GM12878 (cell line): ENCODE results near the gene LONRF2. TPM values are rescaled to one million over a fixed set of nuclear protein-coding genes. Genes with fewer than 3 reads are reported as not detected.

Experiments used
- ATAC-seq: fragments of 200-7000 bp; cut with Tn5 transposase; 3 replicates; pipeline ENCODE4 v1.9.1; 2020; ENCODE audit warnings: mild to moderate bottlenecking, moderate library complexity
- BruUV-seq: library from RNA; stranded (reverse); fragments of 400-500 nt; replicated peaks from 2 replicates; lab custom pipeline; 2021; lab: Mats Ljungman, UMichigan
- CTCF ChIA-PET: fragments of 300-600 bp; sonication (Branson Sonifier 250); formaldehyde crosslinking; extraction: SDS; loops from one replicate; lab custom pipeline; 2021; ENCODE audit warnings: inconsistent platforms; lab: Yijun Ruan, JAX
- POLR2A ChIA-PET: fragments of 350-600 bp; formaldehyde crosslinking; extraction: SDS; loops from one replicate; lab custom pipeline; 2021; ENCODE audit warnings: inconsistent platforms; lab: Charles Lee
- RAD21 ChIA-PET: fragments of 300-600 bp; sonication (Branson Sonifier 250); formaldehyde crosslinking; loops from one replicate; lab custom pipeline; 2023; ENCODE audit warnings: antibody characterized with exemption; ENCODE audit not compliant: unreplicated experiment; lab: Charles Lee
- SMC1A ChIA-PET: fragments of 300-600 bp; sonication (Branson Sonifier 250); formaldehyde crosslinking; loops from one replicate; lab custom pipeline; 2023; ENCODE audit not compliant: unreplicated experiment, uncharacterized antibody; lab: Charles Lee
- DNase-seq: peaks from one replicate; pipeline ENCODE4 v3.0.0-alpha.2; 2011; ENCODE audit warnings: low read depth, low spot score
- FAIRE-seq: peaks from 3 replicates; lab custom pipeline; 2011; peaks lifted over from hg19 to GRCh38; lab: Jason Lieb, UNC
- H2AFZ ChIP-seq: 2 replicates; pipeline ENCODE4 v1.6.0; 2011; ENCODE audit warnings: low read depth, low read length, control low read depth; ENCODE audit not compliant: control insufficient read depth
- H3K27ac ChIP-seq: 2 replicates; pipeline ENCODE4 v1.5.1; 2011; ENCODE audit warnings: control low read depth; ENCODE audit not compliant: control insufficient read depth, insufficient read depth
- H3K27me3 ChIP-seq, 2 experiments: replicated peaks in 1 of 2; 2 replicates each; pipeline versions ENCODE4 v1.6.0 to v1.6.1; 2011; ENCODE audit warnings: low read length in 1 of 2; ENCODE audit not compliant: control insufficient read depth in 2 of 2, insufficient read depth in 2 of 2
- H3K36me3 ChIP-seq, 2 experiments: 2 replicates each; pipeline ENCODE4 v1.5.1; 2011; ENCODE audit warnings: low read length in 1 of 2; ENCODE audit not compliant: control insufficient read depth in 2 of 2, insufficient read depth in 2 of 2
- H3K4me1 ChIP-seq: 2 replicates; pipeline ENCODE4 v1.6.1; 2011; ENCODE audit warnings: mild to moderate bottlenecking, low read length, moderate library complexity, mixed read lengths; ENCODE audit not compliant: control insufficient read depth, insufficient read depth
- H3K4me2 ChIP-seq: 2 replicates; pipeline ENCODE4 v1.6.0; 2011; ENCODE audit warnings: control low read depth; ENCODE audit not compliant: control insufficient read depth, insufficient read depth
- H3K4me3 ChIP-seq: fragments of 200-600 bp; sonication (generic); 2 replicates; pipeline ENCODE4 v1.5.1; 2016
- H3K79me2 ChIP-seq: 2 replicates; pipeline ENCODE4 v1.6.0; 2011; ENCODE audit warnings: low read length; ENCODE audit not compliant: control insufficient read depth, insufficient read depth
- H3K9ac ChIP-seq: 2 replicates; pipeline ENCODE4 v1.8.0; 2011; ENCODE audit warnings: low read length, control low read depth, mixed read lengths; ENCODE audit not compliant: control insufficient read depth, insufficient read depth
- H3K9me3 ChIP-seq: replicated peaks from 3 replicates; pipeline ENCODE4 v1.5.1; 2011; ENCODE audit warnings: mild to moderate bottlenecking, low read length; ENCODE audit not compliant: control insufficient read depth, insufficient read depth
- H4K20me1 ChIP-seq: 2 replicates; pipeline ENCODE4 v1.6.0; 2011; ENCODE audit not compliant: control insufficient read depth, insufficient read depth
- BACH1 ChIP-seq: fragments of 450-650 bp; IDR thresholded peaks from 2 replicates; pipeline ENCODE4 v1.6.1; 2017; ENCODE audit warnings: mild to moderate bottlenecking, borderline replicate concordance
- CHD4 ChIP-seq: fragments of 200-600 bp; sonication (generic); IDR thresholded peaks from 2 replicates; pipeline ENCODE4 v1.6.1; 2016; ENCODE audit warnings: mild to moderate bottlenecking
- DPF2 ChIP-seq: fragments of 450-650 bp; IDR thresholded peaks from 2 replicates; pipeline ENCODE4 v1.6.1; 2017; ENCODE audit warnings: mild to moderate bottlenecking
- ETV6 ChIP-seq, 2 experiments: fragments of 450-650 bp in 1 of 2; IDR thresholded peaks in 1 of 2; conservative IDR thresholded peaks in 1 of 2; 2 replicates each; pipeline ENCODE4 v1.6.1; 2014; ENCODE audit warnings: antibody characterized with exemption in 1 of 2, borderline replicate concordance in 1 of 2, low read depth in 1 of 2, mild to moderate bottlenecking in 1 of 2, moderate library complexity in 1 of 2
- HCFC1 ChIP-seq: fragments of 150-350 bp; IDR thresholded peaks from 2 replicates; pipeline ENCODE4 v1.6.1; 2014; ENCODE audit warnings: low read length
- IKZF1 ChIP-seq: fragments of 450-650 bp; conservative IDR thresholded peaks from 2 replicates; pipeline ENCODE4 v1.6.1; 2017; ENCODE audit warnings: antibody characterized with exemption, mild to moderate bottlenecking
- POLR2A ChIP-seq: IDR thresholded peaks from 2 replicates; pipeline ENCODE4 v1.6.1; 2011; ENCODE audit warnings: low read depth, mild to moderate bottlenecking, low read length
- SIX5 ChIP-seq: IDR thresholded peaks from 2 replicates; pipeline ENCODE4 v1.6.1; 2011; ENCODE audit warnings: mild to moderate bottlenecking, low read depth, low read length, moderate library complexity; ENCODE audit not compliant: severe bottlenecking
- ZNF384 ChIP-seq: IDR thresholded peaks from 2 replicates; pipeline ENCODE4 v1.6.1; 2012; ENCODE audit warnings: low read depth, mild to moderate bottlenecking, low read length, improper control_type of control experiment, borderline replicate concordance
- WGBS: methylation state at CpG from one replicate; pipeline ENCODE4 v1.1.6; 2016; ENCODE audit warnings: low lambda C conversion rate; ENCODE audit not compliant: insufficient replicate concordance, insufficient coverage; ENCODE audit errors: missing lambda C conversion rate; 5-methylcytosine and 5-hydroxymethylcytosine counted together
- in situ Hi-C: fragments of 300-500 bp; cut with MboI; formaldehyde crosslinking; loops from 9 replicates; pipeline ENCODE4 v1.14.3; 2018; ENCODE audit warnings: mixed read lengths
- intact Hi-C: fragments of 100-400 bp; cut with micrococcal nuclease; formaldehyde crosslinking; loops from one replicate; pipeline ENCODE4 v1.14.2; 2022; ENCODE audit not compliant: unreplicated experiment
- polyA plus RNA-seq, 11 experiments: library from polyadenylated mRNA; depleted of rRNA in 4 of 11; unstranded in 6 of 11; stranded (reverse) in 5 of 11; fragments of >200 nt; fragmentation: Nextera tagmentation in 4 of 11; fragmentation: Illumina TruSeq in 1 of 11; extraction: Ambion mirVana in 4 of 11; extraction: Trizol in 1 of 11; gene quantifications; 1 replicate in 1 of 11; 2 replicates in 10 of 11; pipeline versions ENCODE4 v1.2.1 to v1.2.3, GENCODE V29; 2011 to 2016; ENCODE audit warnings: inconsistent platforms in 2 of 11, missing spikeins in 2 of 11, low read depth in 1 of 11
- total RNA-seq, 4 experiments: library from RNA; depleted of rRNA in 3 of 4; stranded (reverse); fragments of >200 nt in 3 of 4; fragmentation: Illumina TruSeq in 1 of 4; extraction: Trizol in 1 of 4; gene quantifications; 2 replicates each; pipeline versions ENCODE4 v1.2.1 to v1.2.3, GENCODE V29; 2013 to 2021

Gene LONRF2
- total and polyA plus RNA-seq, 10 of the 15 experiments (the other 5 are each of a cell fraction or from before 2014, with no cell fraction given) = under 0.01 to 0.04 (median 0.01) TPM; not detected in 4

DNA sequence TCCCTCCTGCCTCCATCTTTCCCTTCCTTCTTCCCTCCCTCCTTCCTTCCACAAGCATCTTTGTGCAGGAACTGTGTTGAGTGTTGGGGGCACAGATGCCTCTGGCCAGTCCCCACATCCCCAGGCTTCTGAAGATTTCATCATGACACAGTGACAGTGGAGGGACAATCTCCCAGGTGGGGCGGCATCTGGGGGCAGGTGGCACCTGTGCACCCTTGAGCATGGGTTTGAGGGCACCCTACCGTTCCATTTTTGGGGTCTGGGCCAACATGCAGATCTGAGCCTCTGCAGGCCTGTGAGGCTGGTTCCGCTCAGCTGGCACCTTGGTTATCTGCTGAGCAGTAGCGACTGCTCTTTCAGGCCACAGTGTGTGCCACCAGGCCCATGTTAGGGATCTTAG is 57.6 kb downstream of the LONRF2 start:
- FAIRE-seq (no peak), DNase-seq (no peak), ATAC-seq (no peak)
- Histone ChIP-seq H2AFZ (no peak overlapping the region), H3K4me3 (no peak overlapping the region), H3K4me2 (no peak overlapping the region), H3K79me2 (no peaks in the 10 kb centered on the region), H3K36me3 (no peaks in the 10 kb centered on the region), H3K27ac (no peak overlapping the region), H3K27me3 (no peaks in the 10 kb centered on the region; a peak in 1 of 4 replicates), H3K4me1 (no peaks in the 10 kb centered on the region), H3K9ac (no peak overlapping the region), H3K9me3 (no peaks in the 10 kb centered on the region), H4K20me1 (no peaks in the 10 kb centered on the region)
- in situ Hi-C loops = loop anchor here (5.0 to 10.0 kb wide), 2 partner anchors 118 to 720 kb away; no protein-coding TSS in a partner anchor
- TF ChIP-seq SIX5 (no peak), HCFC1 (no peak), CHD4 (no peak), IKZF1 (no peak), DPF2 (no peak), POLR2A (no peak), ZNF384 (no peak), ETV6 (conservative IDR thresholded peaks at IDR 0.05 in 1 of 2, IDR thresholded peaks at IDR 0.05 in 1 of 2; ENCODE audit: borderline replicate concordance in 1 of 2, low read depth in 1 of 2) (no peak), BACH1 (no peak)
- SMC1A ChIA-PET = interaction anchor here (1.1 to 7.7 kb wide), 2 partner anchors 117 to 218 kb away, joined by 3 to 89 read pairs; no protein-coding TSS in a partner anchor
- BruUV-seq = no TSS peak
- CTCF ChIA-PET = interaction anchor here (4.6 to 6.7 kb wide), 2 partner anchors 10 to 116 kb away, joined by 25 to 156 read pairs; no protein-coding TSS in a partner anchor
- intact Hi-C loops = loop anchor here (5.0 to 10.0 kb wide), 5 partner anchors 178 to 723 kb away; partner anchors contain the start of gene PDCL3
- POLR2A ChIA-PET = no interaction called here
- RAD21 ChIA-PET = interaction anchor here (1.1 to 6.4 kb wide), 2 partner anchors 116 to 119 kb away, joined by 3 to 75 read pairs; no protein-coding TSS in a partner anchor
- WGBS = 36% methylated on average over 4 of the region's 4 CpGs
